Body of pancreas (tissue), 4 donors: ENCODE measurements around the gene NUP210L.

Source experiments
- POLR2A ChIP-seq, 3 donors: fragments of 450-650 bp; IDR thresholded peaks; one replicate each; pipeline ENCODE4 v1.6.1; 2016; ENCODE audit warnings: antibody characterized with exemption in 3 of 3, mild to moderate bottlenecking in 2 of 3
- TF ChIP-seq, protein P1 (sequence below), 7 experiments: fragments of 450-650 bp in 4 of 7; fragments of 200-600 bp in 3 of 7; sonication (generic) in 3 of 7; IDR thresholded peaks; one replicate each; pipeline ENCODE4 v1.5.1; 2016 to 2019; ENCODE audit warnings: antibody characterized with exemption in 7 of 7

GRCh38 chr1:154019940-154020339 is 134.9 kb downstream of the NUP210L start:
- TF ChIP-seq, protein P1, sequence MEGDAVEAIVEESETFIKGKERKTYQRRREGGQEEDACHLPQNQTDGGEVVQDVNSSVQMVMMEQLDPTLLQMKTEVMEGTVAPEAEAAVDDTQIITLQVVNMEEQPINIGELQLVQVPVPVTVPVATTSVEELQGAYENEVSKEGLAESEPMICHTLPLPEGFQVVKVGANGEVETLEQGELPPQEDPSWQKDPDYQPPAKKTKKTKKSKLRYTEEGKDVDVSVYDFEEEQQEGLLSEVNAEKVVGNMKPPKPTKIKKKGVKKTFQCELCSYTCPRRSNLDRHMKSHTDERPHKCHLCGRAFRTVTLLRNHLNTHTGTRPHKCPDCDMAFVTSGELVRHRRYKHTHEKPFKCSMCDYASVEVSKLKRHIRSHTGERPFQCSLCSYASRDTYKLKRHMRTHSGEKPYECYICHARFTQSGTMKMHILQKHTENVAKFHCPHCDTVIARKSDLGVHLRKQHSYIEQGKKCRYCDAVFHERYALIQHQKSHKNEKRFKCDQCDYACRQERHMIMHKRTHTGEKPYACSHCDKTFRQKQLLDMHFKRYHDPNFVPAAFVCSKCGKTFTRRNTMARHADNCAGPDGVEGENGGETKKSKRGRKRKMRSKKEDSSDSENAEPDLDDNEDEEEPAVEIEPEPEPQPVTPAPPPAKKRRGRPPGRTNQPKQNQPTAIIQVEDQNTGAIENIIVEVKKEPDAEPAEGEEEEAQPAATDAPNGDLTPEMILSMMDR (IDR thresholded peaks at IDR 0.05), result no peak
- TF ChIP-seq POLR2A (IDR thresholded peaks at IDR 0.05), result no peak
